SK-N-SH treated with all-trans-retinoic acid at 6 μM for 48 hours (cell line): ENCODE measurements around the gene ANKRD11.

ENCODE experiments used
- ATAC-seq: fragments of 200-7000 bp; cut with Tn5 transposase; 3 replicates; pipeline ENCODE4 v1.9.1; 2020; ENCODE audit warnings: mild to moderate bottlenecking, moderate library complexity
- ARNTL ChIP-seq: fragments of 450-650 bp; formaldehyde crosslinking; IDR thresholded peaks from 2 replicates; pipeline ENCODE4 v1.5.0; 2020; ENCODE audit warnings: low read depth, mild to moderate bottlenecking, moderate library complexity, borderline replicate concordance
- BACH2 ChIP-seq: fragments of 250-450 bp; sonication (Bioruptor Pico); IDR thresholded peaks from 2 replicates; pipeline ENCODE4 v1.9.0; 2021; ENCODE audit warnings: mild to moderate bottlenecking, borderline replicate concordance
- CREB5 ChIP-seq: fragments of 250-450 bp; sonication (Bioruptor Pico); IDR thresholded peaks from 2 replicates; pipeline ENCODE4 v1.5.1; 2020; ENCODE audit warnings: low read depth, mild to moderate bottlenecking, moderate library complexity
- CSRNP3 ChIP-seq: fragments of 250-450 bp; sonication (Bioruptor Pico); IDR thresholded peaks from 2 replicates; pipeline ENCODE4 v1.5.1; 2021; ENCODE audit warnings: mild to moderate bottlenecking, moderate library complexity
- GLIS3 ChIP-seq: fragments of 250-450 bp; sonication (Bioruptor Pico); IDR thresholded peaks from 2 replicates; pipeline ENCODE4 v1.5.0; 2020; ENCODE audit warnings: mild to moderate bottlenecking, moderate library complexity
- ISL1 ChIP-seq: fragments of 250-450 bp; sonication (Bioruptor Pico); IDR thresholded peaks from 2 replicates; pipeline ENCODE4 v2.1.2; 2022; ENCODE audit warnings: mild to moderate bottlenecking, moderate library complexity
- OSR1 ChIP-seq: fragments of 250-450 bp; sonication (Bioruptor Pico); IDR thresholded peaks from 2 replicates; pipeline ENCODE4 v1.8.0; 2022; ENCODE audit warnings: moderate library complexity, mild to moderate bottlenecking, inconsistent platforms
- POU6F1 ChIP-seq: fragments of 250-450 bp; sonication (Bioruptor Pico); IDR thresholded peaks from 2 replicates; pipeline ENCODE4 v1.8.0; 2021; ENCODE audit warnings: low read depth, mild to moderate bottlenecking, moderate library complexity, borderline replicate concordance
- PPARA ChIP-seq: fragments of 250-450 bp; sonication (Bioruptor Pico); IDR thresholded peaks from 2 replicates; pipeline ENCODE4 v1.5.0; 2020; ENCODE audit warnings: mild to moderate bottlenecking, borderline replicate concordance
- RARB ChIP-seq: fragments of 250-450 bp; sonication (Bioruptor Pico); IDR thresholded peaks from 2 replicates; pipeline ENCODE4 v1.8.0; 2021; ENCODE audit warnings: mild to moderate bottlenecking, moderate library complexity
- TCF4 ChIP-seq: fragments of 250-450 bp; sonication (Bioruptor Pico); IDR thresholded peaks from 2 replicates; pipeline ENCODE4 v1.8.0; 2021; ENCODE audit warnings: mild to moderate bottlenecking, moderate library complexity, borderline replicate concordance
- TSHZ2 ChIP-seq: fragments of 250-450 bp; sonication (Bioruptor Pico); IDR thresholded peaks from 2 replicates; pipeline ENCODE4 v1.5.0; 2020; ENCODE audit warnings: mild to moderate bottlenecking, moderate library complexity
- ZC3H10 ChIP-seq: fragments of 250-450 bp; sonication (Bioruptor Pico); IDR thresholded peaks from 2 replicates; pipeline ENCODE4 v1.5.1; 2021; ENCODE audit warnings: mild to moderate bottlenecking, moderate library complexity
- ZFP3 ChIP-seq: fragments of 250-450 bp; sonication (Bioruptor Pico); IDR thresholded peaks from 2 replicates; pipeline ENCODE4 v1.5.0; 2020; ENCODE audit warnings: mild to moderate bottlenecking, moderate library complexity
- ZNF70 ChIP-seq: fragments of 450-650 bp; formaldehyde crosslinking; IDR thresholded peaks from 2 replicates; pipeline ENCODE4 v1.5.0; 2020; ENCODE audit warnings: mild to moderate bottlenecking, moderate library complexity
- ZNF8 ChIP-seq: fragments of 450-650 bp; formaldehyde crosslinking; IDR thresholded peaks from 2 replicates; pipeline ENCODE4 v1.5.0; 2020; ENCODE audit warnings: mild to moderate bottlenecking, moderate library complexity

The ANKRD11 gene

GRCh38 chr16:89410794-89411309 is 79.5 kb downstream of the ANKRD11 start (continued):
- TF ChIP-seq TSHZ2 (CRISPR knock-in tag) (peak; percentile 37; the same call in 1 of the 2 replicates), ZFP3 (CRISPR knock-in tag) (no peak), ZNF70 (no peak), ZNF8 (no peak), GLIS3 (no peak), CSRNP3 (CRISPR knock-in tag) (no peak)
- TF ChIP-seq, all 23 proteins: peak for 3

- ATAC-seq: no peak
- TF ChIP-seq TSHZ2 (CRISPR knock-in tag) (no peak), ZFP3 (CRISPR knock-in tag) (no peak), CREB5 (CRISPR knock-in tag) (no peak), CSRNP3 (CRISPR knock-in tag) (no peak), POU6F1 (CRISPR knock-in tag) (no peak)
- TF ChIP-seq, all 23 proteins: peak for 0
Measured at GRCh38 chr16:89410322-89410721, 80.0 kb downstream of the ANKRD11 start.

GRCh38 chr16:89409161-89409711 is 81.1 kb downstream of the ANKRD11 start:
- TF ChIP-seq GLIS3 (no peak), PPARA (CRISPR knock-in tag) (no peak), ZC3H10 (CRISPR knock-in tag) (no peak), POU6F1 (CRISPR knock-in tag) (no peak), ARNTL (CRISPR knock-in tag) (no peak), TCF4 (CRISPR knock-in tag) (no peak), ZNF8 (no peak), BACH2 (CRISPR knock-in tag) (no peak), CSRNP3 (CRISPR knock-in tag) (no peak), ZFP3 (CRISPR knock-in tag) (no peak), ISL1 (CRISPR knock-in tag) (no peak), RARB (CRISPR knock-in tag) (no peak), TSHZ2 (CRISPR knock-in tag) (no peak), OSR1 (CRISPR knock-in tag) (no peak)
- ATAC-seq: peak; percentile 4; the same call in 1 of the 3 replicates
